Kasumi-1 (cell line): ENCODE data around the gene CRK.
"Not testable (repeated sequence)": the region's sequence is repeated elsewhere in the genome, so short reads cannot be mapped to it uniquely, and the experiment has no call there.

Experiments used
- DNase-seq, 2 experiments: peaks; one replicate each; lab custom pipeline; 2025; lab: John Stamatoyannopoulos, UW

CRK gene

DNA sequence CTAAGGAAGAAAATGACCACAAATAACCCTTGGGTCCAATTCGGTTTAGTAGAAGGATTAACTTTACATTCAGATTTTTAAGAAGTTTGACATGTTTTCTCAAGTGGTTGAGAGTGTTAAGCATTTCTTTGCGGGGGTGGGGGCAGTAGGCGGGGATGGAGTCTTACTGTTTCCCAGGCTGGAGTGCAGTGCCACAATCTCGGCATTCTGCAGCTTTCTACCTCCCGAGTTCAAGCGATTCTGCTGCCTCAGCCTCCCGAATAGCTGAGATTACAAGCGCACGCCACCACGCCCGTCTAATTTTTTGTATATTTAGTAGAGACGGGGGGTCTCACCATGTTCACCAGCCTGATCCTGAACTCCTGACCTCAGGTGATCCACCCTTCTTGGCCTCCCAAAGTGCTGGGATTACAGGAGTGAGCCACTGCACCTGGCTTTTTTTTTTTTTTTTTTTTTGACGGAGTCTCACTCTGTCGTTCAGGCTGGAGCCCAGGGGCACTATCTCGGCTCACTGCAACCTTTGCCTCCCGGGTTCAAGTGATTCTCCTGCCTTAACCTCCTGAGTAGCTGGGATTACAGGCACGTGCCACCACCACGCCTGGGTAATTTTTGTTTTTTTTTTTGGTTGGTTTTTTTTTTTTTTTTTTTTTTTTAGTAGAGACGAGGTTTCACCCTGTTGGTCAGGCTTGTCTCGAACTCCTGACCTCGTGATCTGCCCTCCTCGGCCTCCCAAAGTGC is 68.4 kb downstream of the CRK start:
- DNase-seq, result not testable (repeated sequence)

DNA sequence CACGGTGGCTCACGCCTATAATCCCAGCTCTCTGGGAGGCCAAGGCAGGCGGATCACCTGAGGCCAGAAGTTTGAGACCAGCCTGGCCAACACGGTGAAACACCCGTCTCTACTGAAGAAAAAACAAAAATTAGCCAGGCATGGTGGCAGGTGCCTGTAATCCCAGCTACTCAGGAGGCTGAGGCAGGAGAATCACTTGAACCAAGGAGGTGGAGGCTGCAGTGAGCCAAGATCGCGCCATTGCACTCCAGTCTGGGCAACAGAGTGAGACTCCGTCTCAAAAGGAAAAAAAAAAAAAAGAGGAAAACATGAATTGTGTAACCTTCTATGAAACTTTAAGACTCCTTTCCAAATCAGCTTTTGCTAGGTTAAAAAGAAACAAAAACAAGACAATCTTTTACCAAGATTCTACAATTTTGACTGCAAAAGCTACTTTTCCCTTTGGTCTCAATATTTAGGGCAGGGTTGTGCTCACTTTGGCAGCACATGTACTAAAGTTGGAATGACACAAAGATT is 69.3 kb downstream of the CRK start:
- DNase-seq, result not testable (repeated sequence)

DNA sequence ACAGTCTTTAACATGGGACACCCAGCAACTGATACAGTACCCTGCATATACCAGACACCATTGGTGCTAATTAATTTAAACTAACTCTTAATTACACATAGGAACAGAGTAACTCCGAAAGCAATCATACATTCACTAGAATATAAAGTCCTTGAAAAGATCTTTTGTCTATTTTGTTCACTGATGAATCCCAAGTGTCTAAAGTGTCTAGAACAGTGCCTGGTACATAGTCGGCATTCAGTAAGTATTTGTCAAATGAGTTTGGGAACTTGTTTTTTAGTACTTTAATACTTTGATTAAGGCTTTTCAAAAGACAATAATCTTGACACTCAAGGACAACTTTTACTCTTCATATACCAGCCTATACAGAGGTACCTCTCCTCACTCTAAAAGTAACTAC is 69.8 kb downstream of the CRK start:
- DNase-seq, result no peak

DNA sequence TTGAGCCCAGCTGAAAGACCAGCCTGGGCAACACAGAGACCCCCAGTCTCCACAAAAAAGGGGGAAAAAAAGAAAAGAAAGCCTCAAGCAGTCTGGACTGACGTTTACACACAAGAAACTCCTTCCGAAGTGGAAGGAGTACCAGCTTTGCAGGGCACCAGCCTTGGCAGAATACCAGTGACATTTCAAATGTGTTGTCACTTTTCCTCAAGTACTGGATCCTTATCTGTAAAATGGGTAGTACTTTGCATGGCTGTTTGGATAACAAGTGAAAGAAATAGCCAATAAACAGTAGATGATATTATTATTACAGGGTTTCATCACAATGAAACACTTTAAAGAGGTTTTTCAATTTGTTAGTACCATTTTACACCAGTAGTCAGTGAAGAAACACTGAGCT is 70.2 kb downstream of the CRK start:
- DNase-seq, result no peak

DNA sequence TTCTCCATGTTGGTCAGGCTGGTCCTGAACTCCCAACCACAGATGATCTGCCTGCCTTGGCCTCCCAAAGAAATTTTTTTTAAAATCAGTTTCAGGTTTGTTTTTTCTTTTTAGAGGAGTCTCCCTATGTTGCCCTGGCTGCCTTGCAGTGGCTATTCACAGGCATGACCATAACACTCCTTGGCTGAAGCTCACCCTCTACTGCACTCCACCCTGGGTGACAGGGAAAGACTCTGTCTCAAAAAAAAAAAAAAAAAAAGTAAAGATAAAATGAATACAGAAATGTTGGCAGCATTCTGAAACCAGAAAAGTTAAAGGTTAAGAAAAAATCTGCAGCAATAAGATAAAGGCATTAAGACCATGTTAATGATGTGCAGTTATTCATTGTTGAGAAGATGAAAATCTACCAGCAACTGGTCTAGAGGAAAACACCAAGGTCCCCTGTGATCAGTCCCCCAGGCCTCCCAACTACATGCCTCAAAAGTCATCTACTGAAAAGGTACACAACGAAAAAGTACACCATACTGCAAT is 71.1 kb downstream of the CRK start:
- DNase-seq, result no peak

DNA sequence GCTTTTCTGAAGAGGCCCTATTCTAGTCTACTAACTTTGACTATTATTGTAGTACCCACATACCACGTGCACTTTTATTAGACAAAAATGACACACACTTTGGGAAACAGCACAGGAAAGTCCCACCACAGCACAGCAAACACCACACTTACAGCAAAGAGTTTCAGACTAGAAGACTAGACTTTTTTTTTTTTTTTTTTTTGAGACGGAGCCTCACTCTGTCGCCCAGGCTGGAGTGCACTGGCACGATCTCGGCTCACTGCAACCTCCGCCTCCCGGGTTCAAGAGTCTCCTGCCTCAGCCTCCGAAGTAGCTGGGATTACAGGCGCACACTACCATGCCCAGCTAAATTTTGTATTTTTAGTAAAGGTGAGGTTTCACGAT is 76.1 kb downstream of the CRK start:
- no peak for DNase-seq

DNA sequence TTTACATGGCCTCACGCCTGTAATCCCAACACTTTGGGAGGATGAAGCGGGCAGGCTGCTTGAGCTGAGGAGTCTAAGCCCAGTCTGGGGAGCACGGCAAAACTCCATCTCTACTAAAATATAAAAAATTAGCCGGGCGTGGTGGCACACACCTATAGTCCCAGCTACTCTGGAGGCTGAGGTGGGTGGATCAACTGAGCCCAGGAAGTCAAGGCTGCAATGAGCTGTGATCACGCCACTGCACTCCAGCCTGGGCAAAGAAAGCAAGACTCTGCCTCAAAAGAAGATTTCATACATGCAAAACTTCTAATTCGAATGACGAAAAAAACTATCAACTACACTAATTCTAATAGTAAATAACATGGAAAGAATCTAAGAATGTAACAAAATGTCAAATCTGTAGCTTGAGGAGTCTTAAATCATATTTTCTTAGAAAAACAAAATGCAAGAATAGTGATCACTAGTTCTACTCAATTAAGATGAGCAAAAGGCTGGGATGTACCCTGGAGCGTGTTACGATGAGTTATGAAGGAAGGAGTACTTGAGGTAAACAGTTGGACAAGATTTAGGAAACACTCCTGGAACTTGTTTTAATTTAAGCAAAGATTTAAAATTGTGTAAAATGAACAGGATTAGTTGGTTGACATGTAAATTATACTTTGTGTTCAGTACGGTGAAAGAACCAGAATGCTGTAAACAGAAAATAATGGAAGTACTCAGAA is 76.7 kb downstream of the CRK start:
- no peak for DNase-seq

DNA sequence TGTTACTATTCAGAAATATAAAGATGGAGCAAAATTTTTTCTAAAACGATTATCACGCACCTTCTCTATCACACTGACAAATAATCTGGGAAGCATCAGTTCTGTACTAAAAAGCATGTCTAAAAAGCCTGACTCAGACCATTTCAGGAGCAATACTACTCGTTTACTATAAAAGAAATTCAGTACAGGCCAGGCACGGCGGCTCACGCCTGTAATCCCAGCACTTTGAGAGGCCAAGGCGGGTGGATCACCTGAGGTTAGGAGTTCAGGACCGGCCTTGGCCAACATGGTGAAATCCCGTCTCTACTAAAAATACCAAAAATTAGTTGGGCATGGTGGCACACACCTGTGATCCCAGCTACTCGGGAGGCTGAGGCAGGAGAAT is 77.6 kb downstream of the CRK start:
- DNase-seq, result not testable (repeated sequence)

DNA sequence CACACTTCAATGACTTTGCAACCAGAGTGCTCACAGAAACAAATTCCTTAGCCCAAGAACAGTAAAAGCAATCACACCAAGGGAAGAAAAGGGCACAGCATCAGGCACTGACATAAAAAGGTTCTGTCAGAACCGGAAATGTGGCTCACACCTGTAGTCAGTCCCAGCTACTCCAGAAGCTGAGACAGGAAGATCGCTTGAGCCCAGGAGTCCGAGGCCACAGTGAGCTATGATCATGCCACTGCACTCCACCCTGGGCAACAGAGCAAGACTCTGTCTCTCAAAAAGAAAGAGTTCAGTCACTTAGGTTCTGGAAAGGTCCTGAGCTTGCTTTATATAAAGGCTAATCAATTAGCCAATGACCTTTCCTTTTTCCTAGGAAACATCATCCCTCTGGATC is 78.7 kb downstream of the CRK start:
- no peak for DNase-seq

DNA sequence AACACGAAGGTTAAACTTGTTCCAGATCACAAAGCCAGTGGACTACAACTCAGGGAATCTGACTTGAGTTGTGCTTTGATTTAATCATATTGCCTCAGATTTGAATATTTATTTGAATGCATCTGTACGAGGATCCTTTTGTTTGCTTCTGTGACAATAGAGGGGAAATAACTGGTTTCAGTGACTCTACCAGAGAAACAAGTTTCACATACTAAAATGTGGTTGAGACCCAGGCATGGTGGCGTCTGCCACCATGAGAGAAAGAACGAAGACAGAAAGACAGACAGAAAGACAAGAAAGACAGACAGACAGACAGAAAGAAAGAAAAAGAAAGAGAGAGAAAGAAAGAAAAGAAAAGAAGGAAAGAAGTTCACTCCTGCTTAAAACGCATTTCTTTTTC is 80.0 kb downstream of the CRK start:
- DNase-seq, result no peak

DNA sequence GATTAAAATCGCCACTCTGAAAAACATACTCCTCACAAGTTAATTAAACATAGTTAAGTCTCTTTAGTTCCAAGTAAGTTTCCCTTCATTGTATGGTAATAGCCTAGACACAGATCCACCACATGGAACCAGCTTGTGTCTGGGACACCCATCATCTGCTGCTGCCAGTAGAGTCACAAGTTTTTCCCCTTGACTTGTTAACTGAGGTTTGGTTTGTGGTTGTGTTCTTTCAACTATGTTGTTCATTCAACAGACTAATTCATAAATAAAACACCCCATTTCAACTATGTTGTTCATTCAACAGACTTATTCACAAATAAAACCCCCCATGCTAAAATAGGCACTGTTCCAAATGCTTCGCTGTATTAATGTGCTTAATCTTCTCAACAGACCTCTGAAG is 80.4 kb downstream of the CRK start:
- DNase-seq, result no peak

DNA sequence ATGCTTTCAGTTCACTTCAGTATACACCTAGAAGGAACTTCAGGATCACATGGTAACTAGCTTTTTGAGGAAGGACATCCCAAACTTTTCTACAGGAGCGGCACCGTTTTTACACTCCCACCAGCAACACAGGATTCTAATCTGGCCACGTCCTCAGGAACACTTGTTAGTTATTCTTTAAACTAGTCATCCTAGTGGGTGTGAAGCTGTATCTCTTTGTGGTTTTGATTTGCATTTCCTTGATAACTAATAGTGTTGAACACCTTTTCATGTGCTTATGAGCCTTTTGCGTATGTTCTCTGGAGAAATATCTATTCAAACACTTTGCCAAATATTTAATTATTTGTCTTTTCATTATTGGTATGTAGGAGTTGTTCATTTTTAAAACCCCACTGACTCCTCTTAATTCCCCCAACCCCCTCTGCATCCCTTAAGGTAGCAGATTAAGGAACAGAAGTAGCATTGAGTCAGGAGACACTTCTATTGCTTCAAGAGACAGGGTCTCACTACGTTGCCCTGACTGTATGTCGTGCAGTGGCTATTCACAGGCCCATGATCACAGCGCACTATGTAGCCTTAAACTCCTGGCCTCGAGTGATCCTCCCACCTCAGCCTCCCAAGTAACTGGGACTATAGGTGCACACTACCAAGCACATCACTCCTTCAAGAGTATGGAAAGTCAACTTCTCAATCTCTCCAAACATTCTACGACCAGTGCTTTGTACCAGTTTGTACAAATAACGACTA is 81.4 kb downstream of the CRK start:
- no peak for DNase-seq

DNA sequence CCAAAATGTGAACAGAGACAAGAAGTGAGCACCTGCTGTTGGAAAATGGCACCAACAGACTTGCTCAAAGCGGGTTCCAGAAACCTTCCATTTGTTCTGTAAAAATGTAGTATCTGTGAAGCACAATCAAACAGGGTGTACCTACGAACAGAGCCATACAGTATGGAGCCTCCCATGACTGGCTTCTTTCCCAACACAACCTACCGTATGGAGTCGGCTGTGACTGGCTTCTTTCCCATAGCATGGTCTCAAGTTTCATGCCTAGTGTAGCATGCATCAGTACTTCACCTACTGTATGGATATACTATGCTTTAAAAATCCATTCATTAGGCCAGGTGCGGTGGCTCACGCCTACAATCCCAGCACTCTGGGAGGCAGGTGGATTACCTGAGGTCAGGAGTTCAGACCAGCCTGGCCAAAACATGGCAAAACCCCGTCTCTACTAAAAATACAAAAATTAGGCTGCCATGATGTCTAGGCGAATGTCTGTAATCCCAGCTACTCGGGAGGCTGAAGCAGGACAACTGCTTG is 82.3 kb downstream of the CRK start:
- DNase-seq, result no peak

DNA sequence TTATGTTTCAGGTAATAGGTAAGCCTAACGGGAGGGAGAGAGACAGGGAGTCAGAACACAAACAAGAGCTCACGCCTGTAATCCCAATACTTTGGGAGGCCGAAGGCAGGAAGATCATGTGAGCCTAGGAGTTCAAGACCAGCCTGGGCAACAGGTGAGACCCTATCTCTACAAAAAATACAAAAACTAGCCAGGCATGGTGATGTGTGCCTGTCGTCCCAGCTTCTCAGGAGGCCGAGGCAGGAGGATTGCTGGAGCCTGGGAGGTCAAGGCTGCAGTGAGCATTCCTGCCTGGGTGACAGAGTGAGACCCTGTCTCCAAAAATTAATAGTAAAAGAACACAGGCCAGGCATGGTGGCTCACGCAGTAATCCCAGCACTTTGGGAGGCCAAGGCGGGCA is 83.4 kb downstream of the CRK start:
- no peak for DNase-seq

DNA sequence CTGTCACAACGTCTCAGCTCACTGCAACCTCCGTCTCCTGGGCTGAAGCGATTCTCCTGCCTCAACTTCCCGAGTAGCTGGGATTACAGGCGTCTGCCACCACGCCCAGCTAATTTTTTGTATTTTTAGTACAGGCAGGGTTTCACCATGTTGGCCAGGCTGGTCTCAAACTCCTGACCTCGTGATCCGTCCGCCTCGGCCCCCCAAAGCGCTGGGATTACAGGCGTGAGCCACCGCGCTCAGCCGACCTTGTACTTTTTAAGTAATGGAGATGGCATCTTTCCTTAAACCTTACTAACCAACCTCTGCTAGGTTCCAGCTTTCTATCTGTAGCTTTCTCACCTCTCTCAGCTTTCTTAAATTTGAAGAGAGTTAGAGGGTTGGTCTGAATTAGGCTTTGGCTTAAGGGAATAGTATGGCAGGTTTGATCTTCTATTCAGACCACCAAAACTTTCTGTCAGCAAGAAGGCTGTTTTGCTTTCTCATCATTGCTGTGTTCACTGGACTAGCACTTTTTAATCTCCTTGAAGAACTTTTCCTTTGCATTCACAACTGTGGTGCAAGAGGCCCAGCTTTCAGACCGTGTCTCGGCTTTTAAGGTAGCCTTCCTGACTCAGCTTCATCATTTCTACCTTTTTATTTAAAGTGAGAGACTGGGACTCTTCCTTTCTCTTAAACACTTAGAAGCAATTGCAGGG is 84.0 kb downstream of the CRK start:
- no peak for DNase-seq
